K562 (cell line): ENCODE data around the gene MALSU1. TPM values are rescaled to one million over a fixed set of nuclear protein-coding genes. Genes with fewer than 3 reads are reported as not detected.
A peak's percentile ranks its signal among the peaks of the same experiment; 100 is the strongest.

Experiments used
- CREB3L1 ChIP-seq: fragments of 450-650 bp; IDR thresholded peaks from 2 replicates; pipeline ENCODE4 v1.6.1; 2014; ENCODE audit warnings: low read depth, mild to moderate bottlenecking, moderate library complexity, borderline replicate concordance
- EP300 ChIP-seq: IDR thresholded peaks from 2 replicates; pipeline ENCODE4 v1.6.1; 2012; ENCODE audit warnings: low read length, improper control_type of control experiment
- FOXO4 ChIP-seq: fragments of 450-650 bp; formaldehyde crosslinking; IDR thresholded peaks from 2 replicates; pipeline ENCODE4 v1.4.0; 2020; ENCODE audit warnings: mild to moderate bottlenecking, moderate library complexity
- HMG20B ChIP-seq: fragments of 250-450 bp; sonication (Bioruptor Pico); IDR thresholded peaks from 2 replicates; pipeline ENCODE4 v1.5.0; 2021; ENCODE audit warnings: mild to moderate bottlenecking
- MGA ChIP-seq: fragments of 450-650 bp; IDR thresholded peaks from 2 replicates; pipeline ENCODE4 v1.6.1; 2016; ENCODE audit warnings: mild to moderate bottlenecking, moderate library complexity
- POLR2AphosphoS2 ChIP-seq: IDR thresholded peaks from 2 replicates; pipeline ENCODE4 v1.6.1; 2012; ENCODE audit warnings: low read length, improper control_type of control experiment
- SMARCA5 ChIP-seq: fragments of 450-650 bp; IDR thresholded peaks from 2 replicates; pipeline ENCODE4 v1.6.1; 2016
- STAT6 ChIP-seq: sonication (generic); formaldehyde crosslinking; IDR thresholded peaks from 2 replicates; pipeline ENCODE4 v1.8.1; 2023; ENCODE audit warnings: mild to moderate bottlenecking, missing genetic modification reagents
- ZFP36 ChIP-seq: fragments of 150-350 bp; IDR thresholded peaks from 2 replicates; pipeline ENCODE4 v1.6.1; 2018; ENCODE audit warnings: low read length, low read depth; ENCODE audit not compliant: partially characterized antibody
- polyA plus RNA-seq, 8 experiments: library from polyadenylated mRNA; depleted of rRNA in 4 of 8; stranded (reverse) in 5 of 8; unstranded in 3 of 8; fragments of >200 nt; fragmentation: Nextera tagmentation in 2 of 8; fragmentation: Illumina TruSeq in 1 of 8; extraction: Ambion mirVana in 2 of 8; extraction: Trizol in 1 of 8; gene quantifications; 2 replicates each; pipeline versions ENCODE4 v1.2.1 to v1.2.3, GENCODE V29; 2011 to 2014; ENCODE audit warnings: inconsistent platforms in 1 of 8, missing spikeins in 1 of 8
- total RNA-seq, 7 experiments: library from RNA; depleted of rRNA in 6 of 7; stranded (reverse); fragments of >200 nt in 6 of 7; fragmentation: Illumina TruSeq in 2 of 7; extraction: Trizol in 2 of 7; gene quantifications; 2 replicates each; pipeline versions ENCODE4 v1.2.1 to v1.2.3, GENCODE V29; 2011 to 2021; ENCODE audit warnings: low replicate concordance in 1 of 7

Gene MALSU1
- total and polyA plus RNA-seq, 9 of the 15 experiments (the other 6 are each of a cell fraction or from before 2014, with no cell fraction given), result 12.3 to 308 (median 81.2) TPM

- TF ChIP-seq MGA (no peak), FOXO4 (CRISPR knock-in tag) (no peak), CREB3L1 (no peak), EP300 (peak; percentile 68; the same call in 1 of the 2 replicates), SMARCA5 (no peak), ZFP36 (no peak), STAT6 (CRISPR knock-in tag) (no peak), HMG20B (CRISPR knock-in tag) (no peak), POLR2AphosphoS2 (no peak)
Observed at GRCh38 chr7:23273141-23273599, 26.0 kb upstream of the MALSU1 start (continued).
